HT-29 (cell line): ENCODE data around the gene KLF1. TPM values are rescaled to one million over a fixed set of nuclear protein-coding genes. Genes with fewer than 3 reads are reported as not detected.
"Not testable (repeated sequence)": the region's sequence is repeated elsewhere in the genome, so short reads cannot be mapped to it uniquely, and the experiment has no call there.

ENCODE experiments used
- DNase-seq: peaks from one replicate; pipeline ENCODE4 v3.0.0-alpha.2; 2015; ENCODE audit warnings: low spot score
- total RNA-seq: library from RNA; depleted of rRNA; stranded (reverse); fragments of >200 nt; shearing (Covaris generic); gene quantifications from 2 replicates; pipeline ENCODE4 v1.2.3, GENCODE V29; 2014

KLF1 gene
- total RNA-seq, 1 experiment from 2014 or later = not detected

- DNase-seq = peak; percentile 95
These were observed 4.0 kb upstream of the KLF1 start, which contains the start of gene GCDH for GRCh38 chr19:12890787-12891552. Gene GCDH (plus strand): TSS chr19:12891160. CDS start chr19:12891305, 145 bp downstream.

GRCh38 chr19:12890299-12890786 is 3.3 kb upstream of the KLF1 start:
- not testable (repeated sequence) for DNase-seq

- no peak for DNase-seq
These were observed 1.1 kb upstream of the KLF1 start for GRCh38 chr19:12888006-12888603.

GRCh38 chr19:12886651-12886968 is 391 bp downstream of the KLF1 start:
- DNase-seq = no peak

GRCh38 chr19:12885749-12886650 is 1.0 kb downstream of the KLF1 start:
- DNase-seq = no peak

- peak; percentile 56 for DNase-seq
These were observed 1.9 kb downstream of the KLF1 start for GRCh38 chr19:12884926-12885748.

GRCh38 chr19:12884627-12884925 is 2.4 kb downstream of the KLF1 start:
- DNase-seq = no peak

- no peak for DNase-seq
These were observed 2.8 kb downstream of the KLF1 start for GRCh38 chr19:12884202-12884601.

- DNase-seq = no peak
These were observed 4.4 kb downstream of the KLF1 start for GRCh38 chr19:12882589-12882988.

GRCh38 chr19:12881172-12881808 is 5.7 kb downstream of the KLF1 start, which contains the start of gene DNASE2:
Gene DNASE2 (minus strand): TSS chr19:12881449. CDS start chr19:12881375, 74 bp downstream.
- DNase-seq = peak; percentile 79

GRCh38 chr19:12880551-12881171 is 6.3 kb downstream of the KLF1 start:
- no peak for DNase-seq

GRCh38 chr19:12875086-12875485 is 11.9 kb downstream of the KLF1 start:
- DNase-seq = no peak

- no peak for DNase-seq
These were observed 12.9 kb downstream of the KLF1 start for GRCh38 chr19:12873891-12874745.

GRCh38 chr19:12872941-12873890 is 13.8 kb downstream of the KLF1 start:
- DNase-seq = peak; percentile 81

- peak; percentile 16 for DNase-seq
These were observed 14.7 kb downstream of the KLF1 start for GRCh38 chr19:12872255-12872654.

GRCh38 chr19:12871681-12872080 is 15.3 kb downstream of the KLF1 start:
- no peak for DNase-seq

GRCh38 chr19:12868540-12869112 is 18.4 kb downstream of the KLF1 start:
- DNase-seq = peak; percentile 17
